SK-N-MC (cell line): ENCODE measurements around the gene GLB1L3.
A peak's percentile ranks its signal among the peaks of the same experiment; 100 is the strongest.
"Not testable (repeated sequence)": the region's sequence is repeated elsewhere in the genome, so short reads cannot be mapped to it uniquely, and the experiment has no call there.

Experiments used
- DNase-seq: peaks from one replicate; pipeline ENCODE4 v3.0.0-alpha.2; 2011; ENCODE audit warnings: low read depth, low spot score
- H3K27ac ChIP-seq: fragments of 200-600 bp; sonication (generic); 2 replicates; pipeline ENCODE4 v1.5.1; 2016; ENCODE audit warnings: mixed run types
- H3K36me3 ChIP-seq: fragments of 200-600 bp; sonication (generic); 2 replicates; pipeline ENCODE4 v1.6.1; 2017; ENCODE audit warnings: antibody characterized with exemption, low read length, mixed read lengths; ENCODE audit not compliant: insufficient read depth
- H3K4me3 ChIP-seq: fragments of 200-600 bp; sonication (generic); 2 replicates; pipeline ENCODE4 v1.5.1; 2016
- H3K9ac ChIP-seq: fragments of 200-600 bp; sonication (generic); 2 replicates; pipeline ENCODE4 v1.8.0; 2017; ENCODE audit warnings: mixed run types, mixed read lengths; ENCODE audit not compliant: insufficient read length
- H3K9me3 ChIP-seq: fragments of 200-600 bp; sonication (generic); 2 replicates; pipeline ENCODE4 v1.6.1; 2017; ENCODE audit warnings: low read depth, mild to moderate bottlenecking, antibody characterized with exemption, low read length, moderate library complexity, mixed read lengths
- EZH2 ChIP-seq: fragments of 200-600 bp; sonication (generic); IDR thresholded peaks from one replicate; pipeline ENCODE4 v1.6.1; 2017; ENCODE audit warnings: antibody characterized with exemption
- FOXP2 ChIP-seq: optimal IDR thresholded peaks from 2 replicates; pipeline ENCODE3; 2011; ENCODE audit warnings: mild to moderate bottlenecking, moderate library complexity; ENCODE audit not compliant: insufficient read depth; ENCODE audit errors: extremely low read length, control extremely low read depth
- POLR2AphosphoS5 ChIP-seq: IDR thresholded peaks from 2 replicates; pipeline ENCODE4 v1.6.1; 2012; ENCODE audit warnings: mild to moderate bottlenecking, low read depth, low read length, borderline replicate concordance

GLB1L3 gene

GRCh38 chr11:134312223-134312622 is 36.0 kb downstream of the GLB1L3 start:
- Histone ChIP-seq H3K9ac (no peak overlapping the region), H3K4me3 (no peak overlapping the region), H3K9me3 (no peaks in the 10 kb centered on the region), H3K27ac (no peak overlapping the region), H3K36me3 (no peaks in the 10 kb centered on the region)
- no peak for TF ChIP-seq FOXP2
- TF ChIP-seq EZH2 = no peak
- no peak for TF ChIP-seq POLR2AphosphoS5
- no peak for DNase-seq

- no peak for DNase-seq
- H3K9ac ChIP-seq = no peak overlapping the region
- TF ChIP-seq POLR2AphosphoS5 (no peak), EZH2 (no peak), FOXP2 (no peak)
- H3K4me3 ChIP-seq = no peak overlapping the region
- H3K36me3 ChIP-seq = no peaks in the 10 kb centered on the region
- H3K27ac ChIP-seq = no peak overlapping the region
- no peaks in the 10 kb centered on the region for H3K9me3 ChIP-seq
Measured at GRCh38 chr11:134312807-134313206, 36.6 kb downstream of the GLB1L3 start.

GRCh38 chr11:134313379-134313778 is 37.2 kb downstream of the GLB1L3 start:
- TF ChIP-seq FOXP2 = no peak
- TF ChIP-seq POLR2AphosphoS5 = no peak
- no peak for TF ChIP-seq EZH2
- H3K4me3 ChIP-seq = no peak overlapping the region
- H3K36me3 ChIP-seq = no peaks in the 10 kb centered on the region
- no peak overlapping the region for H3K27ac ChIP-seq
- DNase-seq = no peak
- H3K9ac ChIP-seq = no peak overlapping the region
- no peaks in the 10 kb centered on the region for H3K9me3 ChIP-seq

- H3K27ac ChIP-seq = no peak overlapping the region
- no peaks in the 10 kb centered on the region for H3K9me3 ChIP-seq
- H3K36me3 ChIP-seq = no peaks in the 10 kb centered on the region
- H3K9ac ChIP-seq = no peak overlapping the region
- no peak for DNase-seq
- TF ChIP-seq POLR2AphosphoS5 = no peak
- no peak for TF ChIP-seq EZH2
- TF ChIP-seq FOXP2 = no peak
- no peak overlapping the region for H3K4me3 ChIP-seq
Measured at GRCh38 chr11:134313821-134314607, 37.8 kb downstream of the GLB1L3 start.

GRCh38 chr11:134317103-134317502 is 40.9 kb downstream of the GLB1L3 start:
- no peak for TF ChIP-seq EZH2
- TF ChIP-seq FOXP2 = no peak
- TF ChIP-seq POLR2AphosphoS5 = no peak
- Histone ChIP-seq H3K9ac (no peak overlapping the region), H3K4me3 (no peak overlapping the region), H3K36me3 (no peaks in the 10 kb centered on the region), H3K27ac (no peak overlapping the region), H3K9me3 (no peaks in the 10 kb centered on the region)
- DNase-seq = no peak

- not testable (repeated sequence) for H3K9me3 ChIP-seq, H3K27ac ChIP-seq
Measured at GRCh38 chr11:134321373-134321772, 45.2 kb downstream of the GLB1L3 start.

GRCh38 chr11:134322553-134322952 is 46.4 kb downstream of the GLB1L3 start:
- TF ChIP-seq POLR2AphosphoS5 = no peak
- no peak for TF ChIP-seq EZH2
- no peak for TF ChIP-seq FOXP2
- no peaks in the 10 kb centered on the region for H3K9me3 ChIP-seq
- H3K4me3 ChIP-seq = no peak overlapping the region
- no peaks in the 10 kb centered on the region for H3K36me3 ChIP-seq
- DNase-seq = no peak
- no peak overlapping the region for H3K9ac ChIP-seq
- H3K27ac ChIP-seq = no peak overlapping the region

More at GRCh38 chr11:134321373-134321772, 45.2 kb downstream of the GLB1L3 start:
- DNase-seq, H3K9ac ChIP-seq, H3K36me3 ChIP-seq, H3K4me3 ChIP-seq: not testable (repeated sequence)

- no peaks in the 10 kb centered on the region for H3K36me3 ChIP-seq
- no peak overlapping the region for H3K27ac ChIP-seq
- TF ChIP-seq POLR2AphosphoS5 (no peak), FOXP2 (no peak), EZH2 (no peak)
- no peak overlapping the region for H3K9ac ChIP-seq
- no peaks in the 10 kb centered on the region for H3K9me3 ChIP-seq
- H3K4me3 ChIP-seq = no peak overlapping the region
- DNase-seq = no peak
Measured at GRCh38 chr11:134328433-134328832, 52.3 kb downstream of the GLB1L3 start.

- no peak for TF ChIP-seq FOXP2
- Histone ChIP-seq H3K9me3 (no peaks in the 10 kb centered on the region), H3K4me3 (peak overlapping the region; percentile 72)
Measured at GRCh38 chr11:134330611-134331353, 54.6 kb downstream of the GLB1L3 start.

More at GRCh38 chr11:134330611-134331353, 54.6 kb downstream of the GLB1L3 start:
- no peak for DNase-seq
- H3K27ac ChIP-seq = no peak overlapping the region
- peaks cover 2% of the 10 kb centered on the region; the same call in 1 of the 2 replicates for H3K36me3 ChIP-seq
- H3K9ac ChIP-seq = no peak overlapping the region
